ENCODE measurements around the gene EIF4EBP2.

The EIF4EBP2 gene

DNA sequence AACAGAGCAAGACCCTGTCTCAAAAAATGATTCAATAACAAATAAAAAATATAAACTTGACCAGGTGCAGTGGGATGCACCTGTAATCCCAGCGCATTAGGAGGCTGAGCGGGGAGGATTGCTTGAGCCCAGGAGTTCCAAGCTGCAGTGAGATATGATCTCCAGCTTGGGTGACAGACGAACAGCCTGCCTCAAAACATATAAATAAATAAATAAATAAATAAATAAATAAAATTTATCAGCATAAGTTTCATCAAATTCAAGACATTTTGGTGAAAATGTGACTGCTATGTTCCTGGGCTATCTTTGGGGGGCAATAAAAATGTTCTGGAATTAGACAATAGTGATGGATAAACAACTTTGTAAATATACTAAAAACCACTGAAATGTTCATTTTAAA, 4.8 kb upstream of the EIF4EBP2 start:
- TF ChIP-seq, protein P1, sequence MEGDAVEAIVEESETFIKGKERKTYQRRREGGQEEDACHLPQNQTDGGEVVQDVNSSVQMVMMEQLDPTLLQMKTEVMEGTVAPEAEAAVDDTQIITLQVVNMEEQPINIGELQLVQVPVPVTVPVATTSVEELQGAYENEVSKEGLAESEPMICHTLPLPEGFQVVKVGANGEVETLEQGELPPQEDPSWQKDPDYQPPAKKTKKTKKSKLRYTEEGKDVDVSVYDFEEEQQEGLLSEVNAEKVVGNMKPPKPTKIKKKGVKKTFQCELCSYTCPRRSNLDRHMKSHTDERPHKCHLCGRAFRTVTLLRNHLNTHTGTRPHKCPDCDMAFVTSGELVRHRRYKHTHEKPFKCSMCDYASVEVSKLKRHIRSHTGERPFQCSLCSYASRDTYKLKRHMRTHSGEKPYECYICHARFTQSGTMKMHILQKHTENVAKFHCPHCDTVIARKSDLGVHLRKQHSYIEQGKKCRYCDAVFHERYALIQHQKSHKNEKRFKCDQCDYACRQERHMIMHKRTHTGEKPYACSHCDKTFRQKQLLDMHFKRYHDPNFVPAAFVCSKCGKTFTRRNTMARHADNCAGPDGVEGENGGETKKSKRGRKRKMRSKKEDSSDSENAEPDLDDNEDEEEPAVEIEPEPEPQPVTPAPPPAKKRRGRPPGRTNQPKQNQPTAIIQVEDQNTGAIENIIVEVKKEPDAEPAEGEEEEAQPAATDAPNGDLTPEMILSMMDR (IDR thresholded peaks at IDR 0.05; ENCODE audit: control insufficient read depth, extremely low read depth, insufficient read depth): no peak

DNA sequence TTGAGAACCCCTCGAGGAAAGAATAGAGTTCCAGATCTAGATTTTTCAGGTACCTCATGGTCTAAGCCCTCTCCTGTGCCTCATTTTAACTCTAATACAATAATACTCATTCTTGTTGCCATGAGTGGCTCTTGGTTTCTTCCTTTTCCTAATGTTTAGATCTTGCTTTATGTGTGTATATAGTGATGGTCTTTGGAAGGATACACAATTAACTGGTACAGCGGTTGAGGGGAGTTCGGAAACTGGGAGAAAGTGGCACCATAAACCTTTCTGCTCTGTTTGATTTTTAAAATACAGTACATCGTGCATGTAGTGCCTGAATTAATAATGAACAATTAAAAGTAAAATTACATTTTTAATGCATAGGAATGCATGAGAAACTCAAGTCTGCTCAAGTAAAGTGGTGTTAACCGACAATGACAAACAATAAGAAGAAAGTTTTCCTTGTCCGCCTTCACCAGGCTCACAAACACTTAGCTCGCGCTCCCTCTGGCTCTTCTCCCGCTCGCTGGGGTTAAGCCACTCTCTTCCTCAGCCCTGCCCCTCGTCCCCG, 386 bp upstream of the EIF4EBP2 start:
- peak overlapping the region; percentile 87 for H3K4me3 ChIP-seq (ENCODE audit: low read depth, low read length)
- no peak for DNase-seq (ENCODE audit: low read depth)
- TF ChIP-seq, protein P1 (IDR thresholded peaks at IDR 0.05; ENCODE audit: control insufficient read depth, extremely low read depth, insufficient read depth): no peak

More for the DNA sequence above, 4.8 kb upstream of the EIF4EBP2 start:
- no peak for DNase-seq (ENCODE audit: low read depth)
- no peak overlapping the region for H3K4me3 ChIP-seq (ENCODE audit: low read depth, low read length)

DNA sequence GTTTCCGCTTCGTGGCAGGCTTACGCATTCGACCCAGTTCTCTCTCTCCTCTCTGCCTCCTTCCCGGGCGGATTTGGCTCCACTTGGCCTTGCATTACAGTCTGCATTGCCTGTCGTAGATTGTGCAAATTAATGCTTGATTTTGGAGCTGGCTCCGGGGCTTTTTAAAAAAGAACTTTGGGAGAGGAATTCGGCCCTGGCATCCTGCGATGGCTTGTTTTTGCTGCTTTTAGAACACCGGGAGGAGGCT, 767 bp downstream of the EIF4EBP2 start:
- TF ChIP-seq, protein P1 (IDR thresholded peaks at IDR 0.05; ENCODE audit: control insufficient read depth, extremely low read depth, insufficient read depth): no peak
- no peak for DNase-seq (ENCODE audit: low read depth)
- H3K4me3 ChIP-seq (ENCODE audit: low read depth, low read length): peak overlapping the region; percentile 87

DNA sequence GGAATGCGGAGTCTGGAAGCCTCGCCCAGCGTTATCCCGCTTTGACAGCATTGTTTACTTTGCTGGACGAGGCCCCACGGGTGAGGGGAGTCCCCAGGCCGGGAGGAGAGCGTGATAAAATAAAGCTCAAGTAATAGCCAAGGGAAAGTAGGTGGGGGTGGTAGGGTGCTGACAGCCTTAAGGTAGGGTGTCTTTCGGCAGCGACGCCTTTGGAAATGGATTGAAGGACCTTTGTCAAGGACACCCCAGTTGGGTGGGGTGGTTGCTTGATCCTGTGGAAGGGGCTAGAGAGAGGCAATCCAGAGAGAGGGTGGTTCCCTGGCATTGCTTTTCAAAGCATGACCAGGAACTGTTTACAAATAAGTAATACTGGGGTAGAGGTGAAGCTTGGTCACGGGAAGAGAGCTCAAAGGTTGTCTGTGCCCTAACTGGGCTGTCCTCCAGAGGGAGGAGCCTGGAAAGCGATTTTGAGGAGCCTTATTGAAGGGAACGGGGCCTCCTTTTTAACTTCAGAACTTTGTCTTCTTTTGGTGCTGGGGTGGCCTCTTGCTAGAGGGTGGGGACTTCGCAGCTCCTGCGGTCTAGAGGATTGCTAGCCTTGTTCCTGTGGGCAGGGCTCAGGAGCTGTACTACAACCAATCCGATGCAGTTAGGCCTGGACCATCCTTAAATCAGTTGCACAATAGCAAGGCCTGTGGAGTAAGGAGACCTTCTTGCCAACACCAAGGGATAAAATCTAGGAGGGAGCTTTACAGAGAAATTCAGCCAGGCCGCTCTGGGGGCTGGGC, 1.3 kb downstream of the EIF4EBP2 start:
- TF ChIP-seq, protein P1 (IDR thresholded peaks at IDR 0.05; ENCODE audit: control insufficient read depth, extremely low read depth, insufficient read depth): no peak
- DNase-seq (ENCODE audit: low read depth): peak; percentile 83
- peak overlapping the region; percentile 87 for H3K4me3 ChIP-seq (ENCODE audit: low read depth, low read length)

DNA sequence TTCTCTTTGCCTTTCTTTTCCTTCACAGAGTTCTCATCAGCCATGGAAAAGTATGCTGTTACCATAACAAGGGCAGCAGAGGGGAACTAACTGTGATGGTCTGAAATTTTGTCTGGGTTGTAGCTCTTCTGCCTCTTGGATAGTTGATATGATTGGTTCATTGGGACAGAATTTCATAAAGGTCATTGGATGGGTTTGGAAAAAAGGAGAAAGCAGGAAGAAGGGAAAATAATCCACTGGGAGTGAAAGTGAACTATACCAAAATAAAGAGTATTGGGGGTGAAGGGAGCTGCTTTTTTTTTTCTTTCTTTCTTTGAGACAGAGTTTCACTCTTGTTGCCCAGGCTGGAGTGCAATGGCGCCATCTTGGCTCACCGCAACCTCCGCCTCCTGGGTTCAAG, 5.8 kb downstream of the EIF4EBP2 start:
- H3K4me3 ChIP-seq (ENCODE audit: low read depth, low read length): no peak overlapping the region
- TF ChIP-seq, protein P1 (IDR thresholded peaks at IDR 0.05; ENCODE audit: control insufficient read depth, extremely low read depth, insufficient read depth): no peak
- no peak for DNase-seq (ENCODE audit: low read depth)

DNA sequence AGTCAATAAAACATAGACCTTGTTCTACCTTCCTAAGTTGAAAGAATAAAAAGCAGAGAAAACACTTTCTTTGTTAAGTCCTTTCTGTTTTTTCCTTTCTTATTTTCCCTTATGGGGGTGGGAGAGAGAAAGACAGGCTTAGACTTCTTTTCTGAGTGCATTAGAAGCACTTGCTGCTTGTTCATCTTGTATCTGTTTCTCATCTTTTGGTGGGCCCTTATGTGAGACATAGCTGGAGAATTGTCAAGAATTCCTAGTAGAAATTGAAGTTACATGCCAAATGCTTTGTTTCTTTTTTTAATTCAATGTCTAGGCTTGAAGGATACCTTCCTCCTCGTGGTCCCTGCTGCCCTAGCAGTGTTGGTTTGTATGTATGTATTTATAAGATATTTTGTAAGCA, 6.7 kb downstream of the EIF4EBP2 start:
- TF ChIP-seq, protein P1 (IDR thresholded peaks at IDR 0.05; ENCODE audit: control insufficient read depth, extremely low read depth, insufficient read depth): no peak
- no peak overlapping the region for H3K4me3 ChIP-seq (ENCODE audit: low read depth, low read length)
- DNase-seq (ENCODE audit: low read depth): no peak

DNA sequence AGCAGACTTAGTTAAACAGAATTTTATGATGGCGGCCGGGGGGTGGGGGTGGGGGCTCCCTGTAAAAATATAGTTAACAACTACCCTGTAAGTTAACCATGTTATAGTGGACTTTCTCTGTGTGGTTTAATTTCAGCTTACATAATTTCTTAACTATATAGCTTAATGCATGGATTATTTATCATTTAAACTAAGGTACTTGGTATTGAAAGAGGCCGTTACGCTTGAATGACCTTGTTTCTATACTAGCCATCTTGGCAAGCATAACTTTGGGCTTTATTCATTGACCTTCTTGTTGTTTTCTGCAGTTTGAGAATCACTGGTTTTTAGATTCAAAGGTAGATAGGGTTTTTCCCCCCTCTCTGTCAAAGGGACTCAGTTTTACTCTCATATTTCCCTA, 8.4 kb downstream of the EIF4EBP2 start:
- no peak for DNase-seq (ENCODE audit: low read depth)
- no peak overlapping the region for H3K4me3 ChIP-seq (ENCODE audit: low read depth, low read length)
- TF ChIP-seq, protein P1 (IDR thresholded peaks at IDR 0.05; ENCODE audit: control insufficient read depth, extremely low read depth, insufficient read depth): no peak

Data from LNCaP clone FGC (cell line).